HepG2 (cell line): ENCODE results near the gene CTSV.

Experiments used
- ATF2 ChIP-seq: sonication (generic); formaldehyde crosslinking; IDR thresholded peaks from 2 replicates; pipeline ENCODE4 v1.4.0; 2020; ENCODE audit warnings: missing genetic modification reagents
- CBX5 ChIP-seq: sonication (generic); formaldehyde crosslinking; IDR thresholded peaks from 2 replicates; pipeline ENCODE4 v1.4.0; 2020; ENCODE audit warnings: missing genetic modification reagents, borderline replicate concordance
- CTCF ChIP-seq: sonication (generic); formaldehyde crosslinking; IDR thresholded peaks from 2 replicates; pipeline ENCODE4 v1.5.0; 2020; ENCODE audit warnings: mild to moderate bottlenecking, missing genetic modification reagents, moderate library complexity
- EED ChIP-seq: sonication (generic); formaldehyde crosslinking; IDR thresholded peaks from 2 replicates; pipeline ENCODE4 v1.5.0; 2020; ENCODE audit warnings: mild to moderate bottlenecking, missing genetic modification reagents
- KAT7 ChIP-seq: IDR thresholded peaks from 2 replicates; pipeline ENCODE4 v1.6.1; 2018; ENCODE audit warnings: borderline replicate concordance, missing compliant biosample characterization
- RERE ChIP-seq: IDR thresholded peaks from 2 replicates; pipeline ENCODE4 v1.6.1; 2016; ENCODE audit warnings: low read depth, missing genetic modification reagents, missing compliant biosample characterization
- ZHX1 ChIP-seq: sonication (generic); formaldehyde crosslinking; IDR thresholded peaks from 2 replicates; pipeline ENCODE4 v1.8.1; 2022; ENCODE audit warnings: low read depth, mild to moderate bottlenecking, missing genetic modification reagents

GRCh38 chr9:97078362-97078761 lies 39.4 kb upstream of the CTSV start:
- TF ChIP-seq CBX5 (no peak), EED (CRISPR knock-in tag) (no peak), RERE (no peak), ZHX1 (no peak), CTCF (CRISPR knock-in tag) (no peak), ATF2 (CRISPR knock-in tag) (no peak), KAT7 (CRISPR knock-in tag) (no peak)
